SK-N-SH (cell line): Measurements from ENCODE around the gene WASHC3. TPM values are rescaled to one million over a fixed set of nuclear protein-coding genes. Genes with fewer than 3 reads are reported as not detected.

Experiments used
- CTCF ChIA-PET: fragments of 300-600, 350-600 bp; formaldehyde crosslinking; extraction: SDS; loops from one replicate; lab custom pipeline; 2021; lab: Yijun Ruan, JAX
- POLR2A ChIA-PET: fragments of 350-600 bp; sonication (Branson Sonifier 250); formaldehyde crosslinking; extraction: SDS; loops from one replicate; lab custom pipeline; 2020; ENCODE audit warnings: antibody characterized with exemption, inconsistent platforms; lab: Yijun Ruan, JAX
- DNase-seq: peaks from one replicate; pipeline ENCODE4 v3.0.0; 2012
- H2AFZ ChIP-seq: fragments of 200-600 bp; sonication (generic); 2 replicates; pipeline ENCODE4 v1.8.1; 2016; ENCODE audit warnings: antibody characterized with exemption, mild to moderate bottlenecking, low read depth
- H3F3A ChIP-seq: fragments of 200-600 bp; sonication (generic); replicated peaks from 2 replicates; pipeline ENCODE3; 2016; ENCODE audit warnings: antibody characterized with exemption, mild to moderate bottlenecking; ENCODE audit not compliant: insufficient read depth
- H3K27ac ChIP-seq, 2 experiments: fragments of 200-500 bp in 1 of 2; fragments of 200-600 bp in 1 of 2; sonication (Bioruptor generic) in 1 of 2; sonication (generic), shearing (Covaris generic) in 1 of 2; 2 replicates each; pipeline versions ENCODE4 v1.5.1 to v1.6.1; 2014 to 2016; ENCODE audit warnings: low read depth in 2 of 2, inconsistent platforms in 1 of 2, low read length in 1 of 2, mild to moderate bottlenecking in 1 of 2, mixed read lengths in 1 of 2
- H3K27me3 ChIP-seq: fragments of 200-600 bp; sonication (generic), shearing (Covaris generic); 2 replicates; pipeline ENCODE4 v1.6.1; 2016; ENCODE audit warnings: mixed run types; ENCODE audit not compliant: insufficient read depth
- H3K36me3 ChIP-seq, 2 experiments: fragments of 200-500 bp in 1 of 2; fragments of 200-600 bp in 1 of 2; sonication (Bioruptor generic) in 1 of 2; sonication (generic) in 1 of 2; replicated peaks in 1 of 2; 2 replicates each; pipeline versions ENCODE3 to v1.5.1; 2014 to 2016; ENCODE audit warnings: low read length in 1 of 2, mild to moderate bottlenecking in 1 of 2; ENCODE audit not compliant: insufficient read depth in 2 of 2, control insufficient read depth in 1 of 2
- H3K4me1 ChIP-seq, 2 experiments: fragments of 200-500 bp in 1 of 2; fragments of 200-600 bp in 1 of 2; sonication (Bioruptor generic) in 1 of 2; sonication (generic), shearing (Covaris generic) in 1 of 2; 2 replicates each; pipeline versions ENCODE4 v1.5.1 to v1.6.1; 2014 to 2016; ENCODE audit warnings: low read depth in 1 of 2, low read length in 1 of 2, mixed run types in 1 of 2; ENCODE audit not compliant: insufficient read depth in 2 of 2, control insufficient read depth in 1 of 2
- H3K4me2 ChIP-seq: fragments of 200-600 bp; sonication (generic), shearing (Covaris generic); 2 replicates; pipeline ENCODE4 v1.6.1; 2017; ENCODE audit warnings: mixed run types
- H3K4me3 ChIP-seq, 2 experiments: fragments of 200-500 bp in 1 of 2; fragments of 200-600 bp in 1 of 2; sonication (Bioruptor generic) in 1 of 2; sonication (generic), shearing (Covaris generic) in 1 of 2; 2 replicates each; pipeline versions ENCODE4 v1.5.1 to v1.8.1; 2014 to 2016; ENCODE audit warnings: low read depth in 2 of 2, inconsistent platforms in 1 of 2, low read length in 1 of 2, mild to moderate bottlenecking in 1 of 2, mixed read lengths in 1 of 2, moderate library complexity in 1 of 2
- H3K79me2 ChIP-seq: fragments of 200-600 bp; sonication (generic); 2 replicates; pipeline ENCODE4 v1.8.1; 2017; ENCODE audit warnings: mild to moderate bottlenecking; ENCODE audit not compliant: insufficient read depth
- H3K9ac ChIP-seq: fragments of 200-600 bp; sonication (generic); 2 replicates; pipeline ENCODE4 v1.6.1; 2017; ENCODE audit warnings: mixed run types
- H3K9me2 ChIP-seq: fragments of 200-600 bp; sonication (generic); 2 replicates; pipeline ENCODE4 v1.6.1; 2017; ENCODE audit warnings: mixed run types
- H3K9me3 ChIP-seq: fragments of 200-600 bp; sonication (generic); 2 replicates; pipeline ENCODE4 v1.6.1; 2017; ENCODE audit warnings: mixed run types, mild to moderate bottlenecking, moderate library complexity
- H4K20me1 ChIP-seq: fragments of 200-600 bp; sonication (generic); 2 replicates; pipeline ENCODE4 v1.6.1; 2017; ENCODE audit warnings: mild to moderate bottlenecking, mixed run types; ENCODE audit not compliant: insufficient read depth
- ELF1 ChIP-seq: IDR thresholded peaks from 2 replicates; pipeline ENCODE4 v1.4.0; 2012
- EZH2phosphoT487 ChIP-seq: fragments of 200-600 bp; sonication (generic); IDR thresholded peaks from 2 replicates; pipeline ENCODE4 v1.6.1; 2017; ENCODE audit warnings: low read depth, mixed run types, mild to moderate bottlenecking, antibody characterized with exemption, moderate library complexity, borderline replicate concordance
- FOXJ3 ChIP-seq: sonication (generic); formaldehyde crosslinking; IDR thresholded peaks from 2 replicates; pipeline ENCODE4 v1.5.1; 2020; ENCODE audit warnings: mild to moderate bottlenecking, missing genetic modification reagents
- MEF2A ChIP-seq: IDR thresholded peaks from 2 replicates; pipeline ENCODE4 v1.4.0; 2012; ENCODE audit warnings: low read depth, borderline replicate concordance
- WGBS: methylation state at CpG from one replicate; pipeline ENCODE4 v1.1.6; 2017; ENCODE audit warnings: low lambda C conversion rate; 5-methylcytosine and 5-hydroxymethylcytosine counted together
- polyA plus RNA-seq, 3 experiments: library from polyadenylated mRNA; depleted of rRNA; stranded (reverse); fragments of >200 nt; gene quantifications; 2 replicates each; pipeline ENCODE4 v1.2.3, GENCODE V29; 2012
- TF ChIP-seq, protein P1 (sequence below): IDR thresholded peaks from 2 replicates; pipeline ENCODE4 v1.4.0; 2012; ENCODE audit warnings: low read depth
- TF ChIP-seq, protein P2 (sequence below): IDR thresholded peaks from 2 replicates; pipeline ENCODE4 v1.4.0; 2012; ENCODE audit warnings: low read depth, borderline replicate concordance

Gene WASHC3
- polyA plus RNA-seq, 1 of the 3 experiments (the other 2 are of a cell fraction), result 28.5 TPM

DNA sequence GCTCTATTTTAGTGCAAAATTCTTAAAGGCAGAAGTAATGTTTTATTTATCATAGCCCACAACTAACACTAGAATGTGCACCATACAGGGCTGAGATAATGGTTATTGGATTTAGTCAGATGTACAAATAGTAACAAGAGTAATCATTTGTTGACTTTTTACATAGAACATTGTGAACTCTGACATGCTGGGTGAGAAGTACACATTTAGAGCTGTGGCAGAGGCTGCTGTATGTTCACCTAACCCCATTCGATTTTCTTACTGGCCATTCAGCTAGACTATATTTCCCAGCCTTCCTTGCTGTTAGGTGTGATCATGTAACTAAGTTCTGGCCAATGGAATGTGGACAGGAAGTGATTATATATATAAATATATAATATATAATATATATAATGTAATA lies 95.3 kb downstream of the WASHC3 start:
- no peaks in the 10 kb centered on the region for H4K20me1 ChIP-seq
- H3F3A ChIP-seq, result no peaks in the 10 kb centered on the region
- no peak overlapping the region for H2AFZ ChIP-seq
- no peaks in the 10 kb centered on the region for H3K36me3 ChIP-seq
- no peaks in the 10 kb centered on the region for H3K9me2 ChIP-seq
- H3K9me3 ChIP-seq, result no peaks in the 10 kb centered on the region
- H3K27ac ChIP-seq, result no peak overlapping the region
- POLR2A ChIA-PET, result no interaction called here
- no peaks in the 10 kb centered on the region for H3K27me3 ChIP-seq
- no peak overlapping the region for H3K9ac ChIP-seq
- TF ChIP-seq FOXJ3 (no peak), ELF1 (no peak), MEF2A (no peak)
- TF ChIP-seq, protein P1, sequence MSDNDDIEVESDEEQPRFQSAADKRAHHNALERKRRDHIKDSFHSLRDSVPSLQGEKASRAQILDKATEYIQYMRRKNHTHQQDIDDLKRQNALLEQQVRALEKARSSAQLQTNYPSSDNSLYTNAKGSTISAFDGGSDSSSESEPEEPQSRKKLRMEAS, result no peak
- 24% methylated on average over 1 of the region's 1 CpG for WGBS
- peaks cover 0 to 4% of the 10 kb centered on the region in 2 experiments; a peak in 1 of 4 replicates for H3K4me1 ChIP-seq
- H3K79me2 ChIP-seq, result no peaks in the 10 kb centered on the region
- no peak overlapping the region for H3K4me2 ChIP-seq
- no peak overlapping the region for H3K4me3 ChIP-seq
- CTCF ChIA-PET, result interaction anchor here (1.1 to 1.4 kb wide), 2 partner anchors 10 to 194 kb away, joined by 3 to 4 read pairs; no protein-coding TSS in a partner anchor
- DNase-seq, result no peak

DNA sequence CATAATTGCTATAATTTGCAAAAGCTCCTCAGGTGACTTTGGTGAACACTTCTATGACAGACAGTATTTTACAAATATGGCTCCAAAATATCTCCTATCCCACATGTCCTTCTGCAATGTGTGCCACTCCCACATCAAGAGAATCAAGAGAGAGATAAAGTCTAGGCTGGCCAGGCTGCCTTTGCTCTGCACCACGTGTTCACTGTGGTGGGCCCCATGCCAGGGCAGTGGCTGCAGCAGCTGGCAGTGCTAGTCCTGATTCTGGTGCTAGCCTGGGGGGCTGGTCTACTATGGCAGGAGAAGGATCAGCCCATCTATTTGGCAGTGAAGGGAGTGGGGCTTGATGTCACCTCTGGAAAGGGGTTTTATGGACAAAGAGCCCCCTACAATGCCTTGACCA lies 98.1 kb downstream of the WASHC3 start:
- Histone ChIP-seq H3K9ac (no peak overlapping the region), H3K36me3 (no peaks in the 10 kb centered on the region)
- no peak for TF ChIP-seq EZH2phosphoT487
- TF ChIP-seq, protein P2, sequence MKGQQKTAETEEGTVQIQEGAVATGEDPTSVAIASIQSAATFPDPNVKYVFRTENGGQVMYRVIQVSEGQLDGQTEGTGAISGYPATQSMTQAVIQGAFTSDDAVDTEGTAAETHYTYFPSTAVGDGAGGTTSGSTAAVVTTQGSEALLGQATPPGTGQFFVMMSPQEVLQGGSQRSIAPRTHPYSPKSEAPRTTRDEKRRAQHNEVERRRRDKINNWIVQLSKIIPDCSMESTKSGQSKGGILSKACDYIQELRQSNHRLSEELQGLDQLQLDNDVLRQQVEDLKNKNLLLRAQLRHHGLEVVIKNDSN, result 0 out of 2 replicates have a peak, but pooled peaks have one; percentile 7
- TF ChIP-seq, all 33 proteins: peak for 1
- DNase-seq, result peak; percentile 5
- Histone ChIP-seq H3K79me2 (no peaks in the 10 kb centered on the region), H3K4me3 (no peak overlapping the region), H3K4me1 (peaks cover 0 to 4% of the 10 kb centered on the region in 2 experiments; a peak in 1 of 4 replicates), H3F3A (no peaks in the 10 kb centered on the region), H2AFZ (no peak overlapping the region), H3K9me2 (no peaks in the 10 kb centered on the region), H3K4me2 (no peak overlapping the region), H3K27ac (no peak overlapping the region), H3K9me3 (no peaks in the 10 kb centered on the region), H3K27me3 (no peaks in the 10 kb centered on the region), H4K20me1 (no peaks in the 10 kb centered on the region)
- 0% methylated on average over 1 of the region's 1 CpG for WGBS
- POLR2A ChIA-PET, result no interaction called here
- CTCF ChIA-PET, result no interaction called here

Other genes starting within 250 kb of the WASHC3 start
- gene GNPTAB, start 231.0 kb downstream of the WASHC3 start, polyA plus RNA-seq (2012; rRNA removed), result 18.8 and 25.1 TPM in 2 replicates
- gene DRAM1, start 184.4 kb downstream of the WASHC3 start, polyA plus RNA-seq (2012; rRNA removed), result 37.4 and 61.1 TPM in 2 replicates
- 29.2 and 34.5 TPM in 2 replicates for gene NUP37, start 58.1 kb upstream of the WASHC3 start, polyA plus RNA-seq (2012; rRNA removed)
- 3.1 and 3.9 TPM in 2 replicates for gene PARPBP, start 58.2 kb upstream of the WASHC3 start, polyA plus RNA-seq (2012; rRNA removed)
- gene PMCH, start 135.8 kb upstream of the WASHC3 start, polyA plus RNA-seq (2012; rRNA removed), result not detected in 2 replicates